Loucy (cell line): Measurements from ENCODE around the gene IL23R.

ENCODE experiments used
- H2AFZ ChIP-seq: fragments of 200-600 bp; sonication (generic); 2 replicates; pipeline ENCODE4 v1.6.0; 2016; ENCODE audit warnings: antibody characterized with exemption, mild to moderate bottlenecking, low read length, moderate library complexity
- H3F3A ChIP-seq: fragments of 200-600 bp; 2 replicates; pipeline ENCODE4 v1.6.0; 2016; ENCODE audit warnings: antibody characterized with exemption, low read depth, mild to moderate bottlenecking
- H3K27me3 ChIP-seq: fragments of 200-600 bp; sonication (generic); 2 replicates; pipeline ENCODE4 v1.6.1; 2014; ENCODE audit warnings: low read length, mild to moderate bottlenecking; ENCODE audit not compliant: insufficient read depth, poor library complexity, severe bottlenecking
- H3K36me3 ChIP-seq: fragments of 200-600 bp; sonication (generic); 2 replicates; pipeline ENCODE4 v1.6.1; 2016; ENCODE audit warnings: low read length; ENCODE audit not compliant: insufficient read depth
- H3K4me1 ChIP-seq: fragments of 200-600 bp; sonication (generic); 2 replicates; pipeline ENCODE4 v1.5.1; 2014; ENCODE audit warnings: low read length, mild to moderate bottlenecking; ENCODE audit not compliant: insufficient read depth, poor library complexity, severe bottlenecking
- H3K4me2 ChIP-seq: fragments of 200-600 bp; sonication (generic); 2 replicates; pipeline ENCODE4 v1.6.0; 2014; ENCODE audit warnings: antibody characterized with exemption, low read length, low read depth, mild to moderate bottlenecking; ENCODE audit not compliant: poor library complexity, severe bottlenecking
- H3K4me3 ChIP-seq: fragments of 200-600 bp; sonication (generic); 2 replicates; pipeline ENCODE4 v1.5.1; 2014; ENCODE audit warnings: low read length, mild to moderate bottlenecking, mixed read lengths; ENCODE audit not compliant: poor library complexity, severe bottlenecking
- H3K79me2 ChIP-seq: fragments of 200-600 bp; sonication (generic); 2 replicates; pipeline ENCODE4 v1.6.1; 2014; ENCODE audit warnings: low read length; ENCODE audit not compliant: insufficient read depth
- H3K9ac ChIP-seq: fragments of 200-600 bp; sonication (generic); 2 replicates; pipeline ENCODE4 v1.6.0; 2014; ENCODE audit warnings: mild to moderate bottlenecking, low read depth, low read length, moderate library complexity; ENCODE audit not compliant: poor library complexity, severe bottlenecking
- H3K9me2 ChIP-seq: fragments of 200-600 bp; sonication (generic); replicated peaks from 2 replicates; pipeline ENCODE4 v1.6.1; 2016; ENCODE audit warnings: low read depth, low read length, mixed read lengths
- H3K9me3 ChIP-seq: fragments of 200-600 bp; sonication (generic); 2 replicates; pipeline ENCODE4 v1.6.1; 2014; ENCODE audit warnings: mild to moderate bottlenecking, antibody characterized with exemption, low read length, low read depth; ENCODE audit not compliant: insufficient read depth
- H4K20me1 ChIP-seq: fragments of 200-600 bp; sonication (generic); 2 replicates; pipeline ENCODE4 v1.6.0; 2014; ENCODE audit warnings: antibody characterized with exemption, low read length, mild to moderate bottlenecking; ENCODE audit not compliant: insufficient read depth, poor library complexity, severe bottlenecking
- CTCF ChIP-seq: fragments of 200-600 bp; sonication (generic); conservative IDR thresholded peaks from 2 replicates; pipeline ENCODE4 v1.5.1; 2014; ENCODE audit warnings: mild to moderate bottlenecking, antibody characterized with exemption, low read length
- EZH2phosphoT487 ChIP-seq: fragments of 200-600 bp; IDR thresholded peaks from 2 replicates; pipeline ENCODE4 v1.6.1; 2018; ENCODE audit warnings: antibody characterized with exemption, mild to moderate bottlenecking, moderate library complexity, borderline replicate concordance

IL23R gene

GRCh38 chr1:67307251-67308060, 141.2 kb downstream of the IL23R start, which contains the start of gene IL12RB2:
TSS of gene IL12RB2 (plus strand) at chr1:67307873. CDS start at chr1:67320369, 12,496 bp downstream.
- no peaks in the 10 kb centered on the region for H3K9me3 ChIP-seq
- H3F3A ChIP-seq, result no peaks in the 10 kb centered on the region
- no peak within 1 kb of the TSS for H3K4me3 ChIP-seq
- no peaks in the 10 kb centered on the region for H3K9me2 ChIP-seq
- no peaks in the 10 kb centered on the region for H3K4me1 ChIP-seq
- H2AFZ ChIP-seq, result no peak within 1 kb of the TSS
- H3K9ac ChIP-seq, result no peak within 1 kb of the TSS
- H4K20me1 ChIP-seq, result no peaks in the 10 kb centered on the region
- H3K79me2 ChIP-seq, result no peaks in the 10 kb centered on the region
- TF ChIP-seq EZH2phosphoT487 (no peak), CTCF (no peak)
- H3K27me3 ChIP-seq, result no peaks in the 10 kb centered on the region
- H3K4me2 ChIP-seq, result no peak within 1 kb of the TSS
- H3K36me3 ChIP-seq, result no peaks in the 10 kb centered on the region

GRCh38 chr1:67308136-67308535, 141.9 kb downstream of the IL23R start:
- H3K27me3 ChIP-seq, result no peaks in the 10 kb centered on the region
- H3F3A ChIP-seq, result no peaks in the 10 kb centered on the region
- H3K4me2 ChIP-seq, result no peak overlapping the region
- H3K4me1 ChIP-seq, result no peaks in the 10 kb centered on the region
- no peaks in the 10 kb centered on the region for H4K20me1 ChIP-seq
- no peak overlapping the region for H2AFZ ChIP-seq
- no peaks in the 10 kb centered on the region for H3K9me2 ChIP-seq
- H3K79me2 ChIP-seq, result no peaks in the 10 kb centered on the region
- no peak overlapping the region for H3K9ac ChIP-seq
- no peak overlapping the region for H3K4me3 ChIP-seq
- TF ChIP-seq CTCF, result no peak
- TF ChIP-seq EZH2phosphoT487, result no peak
- no peaks in the 10 kb centered on the region for H3K9me3 ChIP-seq
- no peaks in the 10 kb centered on the region for H3K36me3 ChIP-seq
